Neuronal stem cell (in vitro differentiated cells): ENCODE results near the gene SHC2.

Experiments used
- DNase-seq: peaks from one replicate; pipeline ENCODE4 v3.0.0-alpha.2; 2013; ENCODE audit warnings: low spot score
- H2AFZ ChIP-seq: one replicate; pipeline ENCODE4 v1.6.1; 2013; ENCODE audit warnings: mild to moderate bottlenecking, low read length, inconsistent platforms
- H2AK5ac ChIP-seq: 2 replicates; pipeline ENCODE4 v1.6.1; 2013; ENCODE audit warnings: low read depth, mild to moderate bottlenecking, inconsistent platforms, low read length, moderate library complexity, mixed read lengths
- H2BK120ac ChIP-seq: 2 replicates; pipeline ENCODE4 v1.6.1; 2013; ENCODE audit warnings: low read depth, mild to moderate bottlenecking, inconsistent platforms, low read length, moderate library complexity, mixed read lengths
- H2BK12ac ChIP-seq: one replicate; pipeline ENCODE4 v1.6.1; 2013; ENCODE audit warnings: low read length, inconsistent platforms
- H2BK15ac ChIP-seq: 2 replicates; pipeline ENCODE4 v1.6.1; 2013; ENCODE audit warnings: mild to moderate bottlenecking, low read length, inconsistent platforms, mixed read lengths
- H2BK5ac ChIP-seq: one replicate; pipeline ENCODE4 v1.6.1; 2013; ENCODE audit warnings: inconsistent platforms, mild to moderate bottlenecking, low read length, moderate library complexity
- H3K14ac ChIP-seq: one replicate; pipeline ENCODE4 v1.6.1; 2013; ENCODE audit warnings: low read length, inconsistent platforms
- H3K18ac ChIP-seq: 2 replicates; pipeline ENCODE4 v1.6.1; 2013; ENCODE audit warnings: low read length, inconsistent platforms
- H3K23ac ChIP-seq: 2 replicates; pipeline ENCODE4 v1.6.1; 2013; ENCODE audit warnings: low read depth, mild to moderate bottlenecking, mixed read lengths, low read length, inconsistent platforms; ENCODE audit not compliant: poor library complexity
- H3K27ac ChIP-seq: replicated peaks from 3 replicates; pipeline ENCODE4 v1.5.1; 2013; ENCODE audit warnings: low read length, inconsistent platforms
- H3K27me3 ChIP-seq, 3 experiments: 2 replicates each; pipeline ENCODE4 v1.6.1; 2013; ENCODE audit warnings: low read length in 3 of 3, mild to moderate bottlenecking in 2 of 3, inconsistent platforms in 1 of 3, low read depth in 1 of 3, mixed read lengths in 1 of 3, moderate library complexity in 1 of 3; ENCODE audit not compliant: control insufficient read depth in 3 of 3, insufficient read depth in 3 of 3
- H3K36me3 ChIP-seq, 2 donors: replicated peaks in 1 of 2; 2 replicates each; pipeline ENCODE4 v1.6.1; 2013; ENCODE audit warnings: low read length in 2 of 2; ENCODE audit not compliant: control insufficient read depth in 2 of 2, insufficient read depth in 2 of 2
- H3K4ac ChIP-seq: 2 replicates; pipeline ENCODE4 v1.6.1; 2013; ENCODE audit warnings: inconsistent platforms, mild to moderate bottlenecking, low read length, moderate library complexity
- H3K4me1 ChIP-seq, 2 donors: 1 replicate in 1 of 2; 2 replicates in 1 of 2; pipeline ENCODE4 v1.6.1; 2013; ENCODE audit warnings: low read length in 2 of 2, low read depth in 1 of 2; ENCODE audit not compliant: control insufficient read depth in 2 of 2, insufficient read depth in 1 of 2
- H3K4me2 ChIP-seq: one replicate; pipeline ENCODE4 v1.6.1; 2013; ENCODE audit warnings: mild to moderate bottlenecking, low read length, inconsistent platforms; ENCODE audit not compliant: insufficient read depth, poor library complexity, severe bottlenecking
- H3K4me3 ChIP-seq, 2 donors: 2 replicates each; pipeline ENCODE4 v1.5.1; 2013; ENCODE audit warnings: low read length in 2 of 2, mild to moderate bottlenecking in 2 of 2, inconsistent platforms in 1 of 2, moderate library complexity in 1 of 2
- H3K79me1 ChIP-seq: one replicate; pipeline ENCODE4 v1.6.1; 2013; ENCODE audit warnings: low read depth, mild to moderate bottlenecking, inconsistent platforms, low read length, moderate library complexity
- H3K9ac ChIP-seq: one replicate; pipeline ENCODE4 v1.6.1; 2013; ENCODE audit warnings: mild to moderate bottlenecking, low read depth, low read length, inconsistent platforms; ENCODE audit not compliant: poor library complexity
- H3K9me3 ChIP-seq, 2 donors: replicated peaks in 1 of 2; 2 replicates each; pipeline versions ENCODE3 to v1.6.1; 2013; ENCODE audit warnings: low read length in 2 of 2, mild to moderate bottlenecking in 2 of 2, inconsistent platforms in 1 of 2, low read depth in 1 of 2, mixed read lengths in 1 of 2, moderate library complexity in 1 of 2; ENCODE audit not compliant: control insufficient read depth in 2 of 2, insufficient read depth in 1 of 2
- H4K8ac ChIP-seq: one replicate; pipeline ENCODE4 v1.6.1; 2013; ENCODE audit warnings: low read depth, mild to moderate bottlenecking, inconsistent platforms, low read length, moderate library complexity
- H4K91ac ChIP-seq: one replicate; pipeline ENCODE4 v1.6.1; 2013; ENCODE audit warnings: low read length, low read depth, mild to moderate bottlenecking, inconsistent platforms; ENCODE audit not compliant: poor library complexity
- WGBS, 2 donors: extraction: QIAGEN DNeasy Blood & Tissue Kit; methylation state at CpG; one replicate each; pipeline ENCODE4 v1.1.7; 2013; ENCODE audit warnings: missing lambda C conversion rate in 2 of 2, mixed read lengths in 1 of 2; ENCODE audit not compliant: insufficient read length in 2 of 2, insufficient replicate concordance in 1 of 2; ENCODE audit errors: extremely low coverage in 2 of 2; 5-methylcytosine and 5-hydroxymethylcytosine counted together

The SHC2 gene

GRCh38 chr19:472005-472858 is 11.4 kb upstream of the SHC2 start:
- peaks cover 0 to 4% (median 0%) of the 10 kb centered on the region in 3 experiments for H3K27me3 ChIP-seq
- peak overlapping the region; percentile 70 for H2AK5ac ChIP-seq
- peaks cover 2 to 4% of the 10 kb centered on the region in 2 donors for H3K4me1 ChIP-seq
- H2BK5ac ChIP-seq: no peak overlapping the region
- H4K8ac ChIP-seq: no peak overlapping the region
- H3K79me1 ChIP-seq: no peaks in the 10 kb centered on the region
- no CpG with 5 or more reads among the region's 23 CpGs for WGBS, 2 donors
- peak overlapping the region; percentile 83 for H3K18ac ChIP-seq
- H2BK120ac ChIP-seq: peak overlapping the region; percentile 99
- no peak overlapping the region for H3K14ac ChIP-seq
- H3K27ac ChIP-seq: no peak overlapping the region
- H2BK12ac ChIP-seq: peak overlapping the region; percentile 41
- no peak for DNase-seq
- H3K4ac ChIP-seq: no peak overlapping the region
- no peak overlapping the region for H3K4me3 ChIP-seq
- no peaks in the 10 kb centered on the region for H3K9me3 ChIP-seq
- no peak overlapping the region for H4K91ac ChIP-seq
- H2BK15ac ChIP-seq: peak overlapping the region; percentile 81
- no peak overlapping the region for H3K23ac ChIP-seq
- no peak overlapping the region for H2AFZ ChIP-seq
- H3K4me2 ChIP-seq: no peak overlapping the region
- H3K36me3 ChIP-seq: no peaks in the 10 kb centered on the region
- peak overlapping the region; percentile 21 for H3K9ac ChIP-seq

GRCh38 chr19:470701-471100 is 9.9 kb upstream of the SHC2 start:
- Histone ChIP-seq H3K4ac (peak overlapping the region; percentile 4), H3K27ac (no peak overlapping the region), H2AK5ac (peak overlapping the region; percentile 7), H3K18ac (peak overlapping the region; percentile 74), H2AFZ (peak overlapping the region; percentile 24), H3K4me3 (no peak overlapping the region), H2BK12ac (peak overlapping the region; percentile 1), H3K4me1 (peaks cover 2 to 4% of the 10 kb centered on the region in 2 donors), H3K79me1 (no peaks in the 10 kb centered on the region), H3K9ac (peak overlapping the region; percentile 53), H2BK15ac (no peak overlapping the region), H4K91ac (no peak overlapping the region), H2BK5ac (no peak overlapping the region), H3K4me2 (no peak overlapping the region), H2BK120ac (no peak overlapping the region), H3K23ac (no peak overlapping the region), H3K9me3 (no peaks in the 10 kb centered on the region), H3K27me3 (peaks cover 0 to 4% (median 0%) of the 10 kb centered on the region in 3 experiments), H3K36me3 (no peaks in the 10 kb centered on the region), H4K8ac (no peak overlapping the region), H3K14ac (no peak overlapping the region)
- no peak for DNase-seq
- WGBS, 2 donors: no CpG with 5 or more reads among the region's 20 CpGs

GRCh38 chr19:469833-470232 is 9.0 kb upstream of the SHC2 start:
- WGBS, 2 donors: no CpG with 5 or more reads among the region's 7 CpGs
- Histone ChIP-seq H3K4me3 (no peak overlapping the region), H2AFZ (no peak overlapping the region), H2AK5ac (peak overlapping the region; percentile 93), H4K8ac (no peak overlapping the region), H3K79me1 (no peaks in the 10 kb centered on the region), H3K36me3 (no peaks in the 10 kb centered on the region), H3K18ac (no peak overlapping the region), H3K23ac (no peak overlapping the region), H2BK15ac (no peak overlapping the region), H3K9me3 (no peaks in the 10 kb centered on the region), H3K4me1 (peaks cover 2 to 4% of the 10 kb centered on the region in 2 donors), H3K27ac (no peak overlapping the region), H2BK5ac (no peak overlapping the region), H2BK120ac (no peak overlapping the region), H3K14ac (no peak overlapping the region), H4K91ac (no peak overlapping the region), H3K9ac (no peak overlapping the region), H3K4me2 (no peak overlapping the region), H3K27me3 (no peaks in the 10 kb centered on the region), H2BK12ac (peak overlapping the region; percentile 33), H3K4ac (no peak overlapping the region)
- DNase-seq: no peak

GRCh38 chr19:468587-469256 is 7.9 kb upstream of the SHC2 start:
- no peaks in the 10 kb centered on the region for H3K27me3 ChIP-seq
- peaks cover 0 to 2% of the 10 kb centered on the region in 2 donors for H3K4me1 ChIP-seq
- H2AK5ac ChIP-seq: no peak overlapping the region
- H4K8ac ChIP-seq: no peak overlapping the region
- H3K14ac ChIP-seq: peak overlapping the region; percentile 31
- no peak overlapping the region for H2BK12ac ChIP-seq
- no peak overlapping the region for H2BK5ac ChIP-seq
- no peak overlapping the region for H3K4ac ChIP-seq
- peak overlapping the region; percentile 50 for H2BK120ac ChIP-seq
- H2BK15ac ChIP-seq: peak overlapping the region; percentile 19
- H3K4me2 ChIP-seq: no peak overlapping the region
- no peak overlapping the region for H4K91ac ChIP-seq
- H3K18ac ChIP-seq: peak overlapping the region; percentile 3
- H3K4me3 ChIP-seq: no peak overlapping the region
- H3K36me3 ChIP-seq: no peaks in the 10 kb centered on the region
- peak overlapping the region; percentile 30 for H3K9ac ChIP-seq
- no peak overlapping the region for H3K23ac ChIP-seq
- no peaks in the 10 kb centered on the region for H3K79me1 ChIP-seq
- no peak for DNase-seq
- H3K27ac ChIP-seq: no peak overlapping the region
- no peaks in the 10 kb centered on the region for H3K9me3 ChIP-seq
- no peak overlapping the region for H2AFZ ChIP-seq
- WGBS, 2 donors: no CpG with 5 or more reads among the region's 27 CpGs
